Activated T-cell treated with anti-CD3 and anti-CD28 coated beads, Interleukin-2, amount 50 U/mL, for 48 hours (primary cell): ENCODE results near the gene SUPT6H.

Source experiments
- DNase-seq, 2 experiments: peaks; one replicate each; pipeline ENCODE4 v3.0.0-alpha.2; 2020

Gene SUPT6H

GRCh38 chr17:28661635-28662526 is at the start of gene SUPT6H, which contains the start of gene SDF2:
TSS of gene SUPT6H (plus strand) at chr17:28662205. CDS start at chr17:28673402, 11,197 bp downstream.
TSS of gene SDF2 (minus strand) at chr17:28661906. CDS start at chr17:28661876, 30 bp downstream.
- peak; percentile 98 to 99 for DNase-seq

GRCh38 chr17:28612531-28612930 is 49.5 kb upstream of the SUPT6H start:
- no peak for DNase-seq

- peak; percentile 39 to 43 for DNase-seq
These were observed 48.8 kb upstream of the SUPT6H start for GRCh38 chr17:28612936-28613872.

- no peak for DNase-seq
These were observed 48.0 kb upstream of the SUPT6H start, which contains the start of gene RSKR for GRCh38 chr17:28613931-28614381. TSS of gene RSKR (minus strand) at chr17:28614185. CDS start at chr17:28614161, 24 bp downstream.

- no peak for DNase-seq
These were observed 46.6 kb upstream of the SUPT6H start for GRCh38 chr17:28615260-28615940.

- DNase-seq, result no peak
These were observed 45.7 kb upstream of the SUPT6H start for GRCh38 chr17:28616281-28616680.

- DNase-seq, result no peak
These were observed 43.5 kb upstream of the SUPT6H start for GRCh38 chr17:28618464-28618863.

GRCh38 chr17:28620010-28620409 is 42.0 kb upstream of the SUPT6H start:
- DNase-seq, result no peak

- DNase-seq, result no peak
These were observed 39.8 kb upstream of the SUPT6H start for GRCh38 chr17:28622186-28622585.

GRCh38 chr17:28623696-28624095 is 38.3 kb upstream of the SUPT6H start:
- no peak for DNase-seq

- DNase-seq, result no peak
These were observed 37.9 kb upstream of the SUPT6H start for GRCh38 chr17:28624148-28624547.

GRCh38 chr17:28626818-28627217 is 35.2 kb upstream of the SUPT6H start:
- DNase-seq, result no peak

- no peak for DNase-seq
These were observed 27.7 kb upstream of the SUPT6H start for GRCh38 chr17:28634206-28634865.

GRCh38 chr17:28635506-28635905 is 26.5 kb upstream of the SUPT6H start:
- DNase-seq, result no peak

GRCh38 chr17:28641579-28641978 is 20.4 kb upstream of the SUPT6H start:
- DNase-seq, result no peak

- DNase-seq, result peak; percentile 54 to 58
These were observed 17.8 kb upstream of the SUPT6H start for GRCh38 chr17:28643983-28644786.

- peak; percentile 95 to 97 for DNase-seq
These were observed 17.0 kb upstream of the SUPT6H start, which contains the start of gene BLTP2 for GRCh38 chr17:28644787-28645575. TSS of gene BLTP2 (minus strand) at chr17:28645158. CDS start at chr17:28645056, 102 bp downstream.

GRCh38 chr17:28645576-28645939 is 16.4 kb upstream of the SUPT6H start:
- peak in 1 of 2 experiments; percentile 32 for DNase-seq

GRCh38 chr17:28646039-28646754 is 15.8 kb upstream of the SUPT6H start:
- DNase-seq, result peak; percentile 28 to 31
